Cardiac septum (tissue), 1 donor: ENCODE measurements around the gene C1QC. TPM values are rescaled to one million over a fixed set of nuclear protein-coding genes. Genes with fewer than 3 reads are reported as not detected.
A peak's percentile ranks its signal among the peaks of the same experiment; 100 is the strongest.
"Not testable (repeated sequence)": the region's sequence is repeated elsewhere in the genome, so short reads cannot be mapped to it uniquely, and the experiment has no call there.

Source experiments
- DNase-seq: peaks from one replicate; pipeline ENCODE4 v3.0.0-alpha.2; 2020; ENCODE audit warnings: low spot score
- intact Hi-C: fragments of 100-400 bp; cut with DNase I; formaldehyde crosslinking; loops from one replicate; pipeline ENCODE4 v1.14.0; 2022
- total RNA-seq: library from RNA; stranded (reverse); fragmentation: NEBNext Ultra II Directional; extraction: Animal tissue kit (Norgen Biotek cat#: 25700); gene quantifications from one replicate; pipeline ENCODE4 v1.2.1, GENCODE V29; 2021
- donor health status: DM: no; HTN: no; CAD: no.

Gene C1QC
- total RNA-seq, 1 donor from 2014 or later = 38.6 TPM

- peak; percentile 87 for DNase-seq
- intact Hi-C loops = loop anchor here (1.0 to 10.0 kb wide), 3 partner anchors 115 to 527 kb away; no protein-coding TSS in a partner anchor
Observed at GRCh38 chr1:22641906-22642636, 1.4 kb upstream of the C1QC start.

GRCh38 chr1:22643928-22644327 lies 495 bp downstream of the C1QC start:
- intact Hi-C loops = loop anchor here (5.0 to 10.0 kb wide), 2 partner anchors 117 to 529 kb away; no protein-coding TSS in a partner anchor

GRCh38 chr1:22645931-22646330 lies 2.5 kb downstream of the C1QC start:
- no peak for DNase-seq
- intact Hi-C loops = loop anchor here (10.0 kb wide), 1 partner anchor 531 kb away; no protein-coding TSS in a partner anchor

More at GRCh38 chr1:22643928-22644327, 495 bp downstream of the C1QC start:
- DNase-seq = no peak

- intact Hi-C loops = loop anchor here (10.0 kb wide), 1 partner anchor 532 kb away; no protein-coding TSS in a partner anchor
- no peak for DNase-seq
Observed at GRCh38 chr1:22646384-22646783, 3.0 kb downstream of the C1QC start.

- intact Hi-C loops = no loop called here
- DNase-seq = no peak
Observed at GRCh38 chr1:22650089-22650693, 6.8 kb downstream of the C1QC start.

- DNase-seq = no peak
- intact Hi-C loops = no loop called here
Observed at GRCh38 chr1:22651941-22652856, 8.8 kb downstream of the C1QC start.

- intact Hi-C loops = no loop called here
- DNase-seq = no peak
Observed at GRCh38 chr1:22652881-22653316, 9.5 kb downstream of the C1QC start, which contains the start of gene C1QB. TSS of gene C1QB (plus strand) at chr1:22653236. CDS start at chr1:22659463, 6,227 bp downstream.

- DNase-seq = no peak
- intact Hi-C loops = no loop called here
Observed at GRCh38 chr1:22654692-22655091, 11.3 kb downstream of the C1QC start.

GRCh38 chr1:22658385-22659163 lies 15.1 kb downstream of the C1QC start:
- no peak for DNase-seq
- intact Hi-C loops = no loop called here

- intact Hi-C loops = no loop called here
Observed at GRCh38 chr1:22660716-22661241, 17.3 kb downstream of the C1QC start.

GRCh38 chr1:22661880-22662279 lies 18.4 kb downstream of the C1QC start:
- intact Hi-C loops = no loop called here

More at GRCh38 chr1:22660716-22661241, 17.3 kb downstream of the C1QC start:
- DNase-seq = no peak

GRCh38 chr1:22662318-22662717 lies 18.9 kb downstream of the C1QC start:
- no peak for DNase-seq
- intact Hi-C loops = no loop called here

More at GRCh38 chr1:22661880-22662279, 18.4 kb downstream of the C1QC start:
- DNase-seq = no peak

GRCh38 chr1:22662986-22663408 lies 19.6 kb downstream of the C1QC start:
- intact Hi-C loops = no loop called here
- DNase-seq = no peak

GRCh38 chr1:22665752-22666151 lies 22.3 kb downstream of the C1QC start:
- intact Hi-C loops = no loop called here
- no peak for DNase-seq

- DNase-seq = no peak
- intact Hi-C loops = no loop called here
Observed at GRCh38 chr1:22666412-22666811, 23.0 kb downstream of the C1QC start.

GRCh38 chr1:22668840-22669239 lies 25.4 kb downstream of the C1QC start:
- intact Hi-C loops, DNase-seq: not testable (repeated sequence)

- intact Hi-C loops = no loop called here
- no peak for DNase-seq
Observed at GRCh38 chr1:22670352-22670975, 27.0 kb downstream of the C1QC start.

- DNase-seq = no peak
- intact Hi-C loops = no loop called here
Observed at GRCh38 chr1:22671999-22672398, 28.6 kb downstream of the C1QC start.
